MM.1S (cell line): Measurements from ENCODE around the gene GLS.

Experiments
- DNase-seq: peaks from one replicate; pipeline ENCODE4 v3.0.0-alpha.2; 2015
- H2AFZ ChIP-seq: fragments of 300-600 bp; sonication (generic); 2 replicates; pipeline ENCODE4 v1.6.0; 2016; ENCODE audit warnings: antibody characterized with exemption, low read length
- H3F3A ChIP-seq: fragments of 300-600 bp; sonication (generic); 2 replicates; pipeline ENCODE4 v1.6.1; 2016; ENCODE audit warnings: mild to moderate bottlenecking, antibody characterized with exemption, low read length, moderate library complexity, mixed read lengths; ENCODE audit not compliant: insufficient read depth
- H3K27ac ChIP-seq: fragments of 300-600 bp; sonication (generic); 2 replicates; pipeline ENCODE4 v1.5.1; 2016; ENCODE audit warnings: mild to moderate bottlenecking, low read length
- H3K27me3 ChIP-seq: fragments of 300-600 bp; sonication (generic); replicated peaks from 2 replicates; pipeline ENCODE4 v1.6.0; 2016; ENCODE audit warnings: low read length; ENCODE audit not compliant: insufficient read depth
- H3K36me3 ChIP-seq: fragments of 300-600 bp; sonication (generic); replicated peaks from 2 replicates; pipeline ENCODE4 v1.6.1; 2016; ENCODE audit warnings: mild to moderate bottlenecking, low read length, mixed read lengths; ENCODE audit not compliant: insufficient read depth
- H3K4me1 ChIP-seq: fragments of 300-600 bp; sonication (generic); 2 replicates; pipeline ENCODE4 v1.6.1; 2016; ENCODE audit warnings: low read length, mixed read lengths
- H3K4me2 ChIP-seq: fragments of 300-600 bp; sonication (generic); 2 replicates; pipeline ENCODE4 v1.6.0; 2016; ENCODE audit warnings: low read depth, low read length
- H3K4me3 ChIP-seq: fragments of 300-600 bp; sonication (generic); 2 replicates; pipeline ENCODE4 v1.5.1; 2016; ENCODE audit warnings: low read length, mixed read lengths
- H3K79me2 ChIP-seq: fragments of 300-600 bp; sonication (generic); 2 replicates; pipeline ENCODE4 v1.6.1; 2016; ENCODE audit warnings: mixed run types, low read length, mixed read lengths
- H3K9ac ChIP-seq: fragments of 300-600 bp; sonication (generic); 2 replicates; pipeline ENCODE4 v1.6.1; 2016; ENCODE audit warnings: low read length, mixed read lengths
- H3K9me2 ChIP-seq: fragments of 300-600 bp; sonication (generic); replicated peaks from 2 replicates; pipeline ENCODE4 v1.6.1; 2016; ENCODE audit warnings: mild to moderate bottlenecking, low read length, mixed read lengths; ENCODE audit not compliant: insufficient read depth
- H3K9me3 ChIP-seq: fragments of 300-600 bp; sonication (generic); replicated peaks from 2 replicates; pipeline ENCODE4 v1.6.1; 2016; ENCODE audit warnings: mild to moderate bottlenecking, low read length, mixed read lengths; ENCODE audit not compliant: insufficient read depth
- H4K20me1 ChIP-seq: fragments of 300-600 bp; sonication (generic); 2 replicates; pipeline ENCODE4 v1.6.1; 2016; ENCODE audit warnings: mild to moderate bottlenecking, low read length, moderate library complexity, mixed read lengths; ENCODE audit not compliant: insufficient read depth
- EZH2 ChIP-seq: fragments of 300-600 bp; sonication (generic); optimal IDR thresholded peaks from 2 replicates; pipeline ENCODE3; 2017; ENCODE audit warnings: low read depth, mild to moderate bottlenecking, antibody characterized with exemption, low read length, mixed read lengths
- EZH2phosphoT487 ChIP-seq: fragments of 300-600 bp; sonication (generic); IDR thresholded peaks from 2 replicates; pipeline ENCODE4 v1.6.1; 2018; ENCODE audit warnings: antibody characterized with exemption, low read length
- TF ChIP-seq, protein P1 (sequence below): fragments of 300-600 bp; sonication (generic); IDR thresholded peaks from 2 replicates; pipeline ENCODE4 v1.5.1; 2016; ENCODE audit warnings: antibody characterized with exemption, low read length, mixed read lengths

Gene GLS

DNA sequence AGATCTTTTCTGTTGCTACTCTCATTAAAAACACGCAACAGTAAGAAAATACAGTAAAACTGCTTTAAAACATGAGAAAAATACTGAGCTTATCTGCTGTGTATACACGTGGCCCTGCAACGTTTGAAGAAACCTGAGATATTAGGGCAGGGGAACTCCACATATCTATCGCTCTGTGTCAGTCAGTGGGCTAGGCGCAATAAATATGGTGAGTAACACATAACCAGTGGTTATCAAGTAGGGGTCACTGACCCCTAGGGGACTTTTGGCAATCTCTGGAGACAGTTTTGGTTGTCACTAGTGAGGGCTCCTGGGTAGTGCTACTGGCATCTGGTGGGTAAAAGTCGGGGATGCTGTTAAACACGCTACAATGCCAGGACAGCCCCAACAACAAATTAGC lies 118.4 kb downstream of the GLS start:
- H3K4me1 ChIP-seq = no peaks in the 10 kb centered on the region
- no peak overlapping the region for H3K9ac ChIP-seq
- no peak overlapping the region for H3K4me3 ChIP-seq
- no peak overlapping the region for H3K4me2 ChIP-seq
- no peak overlapping the region for H2AFZ ChIP-seq
- H3K36me3 ChIP-seq = peaks cover 2% of the 10 kb centered on the region; the same call in 1 of the 2 replicates
- TF ChIP-seq, protein P1, sequence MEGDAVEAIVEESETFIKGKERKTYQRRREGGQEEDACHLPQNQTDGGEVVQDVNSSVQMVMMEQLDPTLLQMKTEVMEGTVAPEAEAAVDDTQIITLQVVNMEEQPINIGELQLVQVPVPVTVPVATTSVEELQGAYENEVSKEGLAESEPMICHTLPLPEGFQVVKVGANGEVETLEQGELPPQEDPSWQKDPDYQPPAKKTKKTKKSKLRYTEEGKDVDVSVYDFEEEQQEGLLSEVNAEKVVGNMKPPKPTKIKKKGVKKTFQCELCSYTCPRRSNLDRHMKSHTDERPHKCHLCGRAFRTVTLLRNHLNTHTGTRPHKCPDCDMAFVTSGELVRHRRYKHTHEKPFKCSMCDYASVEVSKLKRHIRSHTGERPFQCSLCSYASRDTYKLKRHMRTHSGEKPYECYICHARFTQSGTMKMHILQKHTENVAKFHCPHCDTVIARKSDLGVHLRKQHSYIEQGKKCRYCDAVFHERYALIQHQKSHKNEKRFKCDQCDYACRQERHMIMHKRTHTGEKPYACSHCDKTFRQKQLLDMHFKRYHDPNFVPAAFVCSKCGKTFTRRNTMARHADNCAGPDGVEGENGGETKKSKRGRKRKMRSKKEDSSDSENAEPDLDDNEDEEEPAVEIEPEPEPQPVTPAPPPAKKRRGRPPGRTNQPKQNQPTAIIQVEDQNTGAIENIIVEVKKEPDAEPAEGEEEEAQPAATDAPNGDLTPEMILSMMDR = no peak
- TF ChIP-seq EZH2 = no peak
- TF ChIP-seq EZH2phosphoT487 = no peak
- no peaks in the 10 kb centered on the region for H4K20me1 ChIP-seq
- no peaks in the 10 kb centered on the region for H3K27me3 ChIP-seq
- no peak overlapping the region for H3K27ac ChIP-seq
- no peak for DNase-seq
- H3K9me3 ChIP-seq = no peaks in the 10 kb centered on the region
- H3K9me2 ChIP-seq = no peaks in the 10 kb centered on the region
- H3K79me2 ChIP-seq = no peaks in the 10 kb centered on the region
- H3F3A ChIP-seq = no peaks in the 10 kb centered on the region

DNA sequence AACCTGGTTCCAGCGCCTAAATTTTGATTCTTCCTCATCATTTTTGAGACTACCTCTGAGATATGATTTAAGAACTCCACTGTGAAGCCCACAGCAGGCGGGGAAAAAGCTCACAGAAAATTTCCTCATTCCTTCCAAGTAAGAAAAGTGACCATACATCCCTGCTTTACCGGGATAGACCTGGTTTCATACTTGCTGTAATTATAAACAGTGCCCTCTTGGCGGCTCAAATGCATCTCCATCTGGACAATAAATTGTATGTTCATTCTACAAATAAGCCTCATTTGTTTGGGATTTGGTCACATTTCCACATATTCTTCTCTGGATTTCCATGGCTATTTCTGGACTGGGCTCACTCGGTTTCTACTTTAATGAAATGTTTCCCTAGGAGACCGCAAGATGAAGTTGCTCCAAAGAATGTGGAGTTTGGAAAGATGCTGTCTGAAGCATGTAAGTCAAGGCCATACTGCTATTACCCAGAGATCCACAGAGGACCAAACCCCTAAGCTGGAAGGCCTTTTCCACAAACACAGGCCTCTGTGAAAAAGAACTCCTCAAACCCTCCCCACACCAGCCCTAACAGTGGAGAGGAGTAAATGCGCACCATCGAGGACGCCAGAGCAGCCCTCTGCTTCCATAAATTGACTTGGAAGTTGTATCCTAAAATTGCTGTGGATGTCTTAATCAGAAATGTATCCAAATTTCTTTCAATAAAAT lies 119.5 kb downstream of the GLS start:
- no peaks in the 10 kb centered on the region for H3K4me1 ChIP-seq
- no peaks in the 10 kb centered on the region for H3K9me3 ChIP-seq
- DNase-seq = no peak
- H3K79me2 ChIP-seq = no peaks in the 10 kb centered on the region
- H4K20me1 ChIP-seq = no peaks in the 10 kb centered on the region
- H2AFZ ChIP-seq = no peak overlapping the region
- TF ChIP-seq EZH2phosphoT487 (no peak), EZH2 (no peak)
- TF ChIP-seq, protein P1 = no peak
- H3K4me3 ChIP-seq = no peak overlapping the region
- no peak overlapping the region for H3K4me2 ChIP-seq
- no peaks in the 10 kb centered on the region for H3K27me3 ChIP-seq
- H3F3A ChIP-seq = no peaks in the 10 kb centered on the region
- H3K9ac ChIP-seq = no peak overlapping the region
- H3K9me2 ChIP-seq = no peaks in the 10 kb centered on the region
- no peak overlapping the region for H3K27ac ChIP-seq
- peaks cover 2% of the 10 kb centered on the region; the same call in 1 of the 2 replicates for H3K36me3 ChIP-seq

DNA sequence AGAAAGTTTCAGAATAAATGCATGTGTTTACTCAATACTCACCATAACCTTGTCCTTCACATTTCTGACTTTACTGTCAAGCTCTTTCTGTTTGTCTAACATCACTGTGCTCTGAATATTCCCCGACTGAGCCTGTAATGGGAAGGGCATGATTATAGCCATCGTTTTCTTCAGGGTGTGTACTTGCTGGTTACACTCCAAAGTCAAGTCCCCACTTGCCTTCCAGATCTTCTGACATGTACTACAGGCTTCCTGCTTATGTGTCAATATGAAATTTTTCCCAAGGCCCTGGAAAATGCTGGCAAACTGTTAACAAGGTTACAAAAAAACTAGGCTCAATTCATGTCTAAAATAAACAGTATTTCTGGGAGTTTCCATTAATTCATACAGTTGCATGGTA lies 120.4 kb downstream of the GLS start:
- Histone ChIP-seq H3K4me1 (no peaks in the 10 kb centered on the region), H3K27ac (no peak overlapping the region), H3K9me3 (no peaks in the 10 kb centered on the region), H3F3A (no peaks in the 10 kb centered on the region), H3K27me3 (no peaks in the 10 kb centered on the region), H3K4me2 (no peak overlapping the region), H3K9me2 (no peaks in the 10 kb centered on the region), H3K79me2 (no peaks in the 10 kb centered on the region), H3K36me3 (peaks cover 2% of the 10 kb centered on the region; the same call in 1 of the 2 replicates), H2AFZ (no peak overlapping the region), H3K9ac (no peak overlapping the region), H4K20me1 (no peaks in the 10 kb centered on the region), H3K4me3 (no peak overlapping the region)
- no peak for DNase-seq
- TF ChIP-seq EZH2 = no peak

DNA sequence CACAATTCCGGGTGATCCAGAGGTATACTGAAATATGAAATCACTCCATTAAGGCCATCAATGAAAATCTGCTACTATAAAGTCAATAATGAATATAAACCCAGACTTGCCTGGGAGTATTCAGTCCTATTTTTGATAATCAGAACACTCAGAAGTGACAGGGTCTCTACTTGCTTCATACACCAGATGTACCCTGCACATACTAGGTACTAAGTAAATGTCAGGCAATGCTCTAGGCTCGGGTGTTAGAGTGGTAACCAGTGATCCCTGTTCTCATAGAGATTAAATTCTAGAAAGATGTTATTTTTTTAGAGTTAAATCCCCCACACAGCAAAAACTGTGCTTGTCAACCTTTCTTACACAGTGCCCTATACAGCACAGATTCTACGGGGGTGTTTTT lies 121.0 kb downstream of the GLS start:
- no peaks in the 10 kb centered on the region for H3K4me1 ChIP-seq
- H3K27ac ChIP-seq = no peak overlapping the region
- H3K4me2 ChIP-seq = no peak overlapping the region
- no peaks in the 10 kb centered on the region for H3K9me3 ChIP-seq
- H3K9ac ChIP-seq = no peak overlapping the region
- DNase-seq = no peak
- H3K4me3 ChIP-seq = no peak overlapping the region
- no peaks in the 10 kb centered on the region for H4K20me1 ChIP-seq
- H3F3A ChIP-seq = no peaks in the 10 kb centered on the region
- H3K27me3 ChIP-seq = no peaks in the 10 kb centered on the region
- TF ChIP-seq, protein P1 = no peak
- no peak for TF ChIP-seq EZH2phosphoT487
- no peaks in the 10 kb centered on the region for H3K79me2 ChIP-seq
- H3K36me3 ChIP-seq = peaks cover 2% of the 10 kb centered on the region; the same call in 1 of the 2 replicates
- H3K9me2 ChIP-seq = no peaks in the 10 kb centered on the region
- H2AFZ ChIP-seq = no peak overlapping the region
